Gastrocnemius medialis (tissue), 4 donors: ENCODE measurements around the gene PIGN.

Experiments
- POLR2A ChIP-seq, 2 donors: fragments of 450-650 bp; IDR thresholded peaks; one replicate each; pipeline ENCODE4 v1.6.1; 2017; ENCODE audit warnings: antibody characterized with exemption in 2 of 2, mild to moderate bottlenecking in 2 of 2, moderate library complexity in 2 of 2
- TF ChIP-seq, protein P1 (sequence below), 5 experiments: fragments of 450-650 bp in 3 of 5; fragments of 200-600 bp in 2 of 5; sonication (generic) in 2 of 5; IDR thresholded peaks in 4 of 5; conservative IDR thresholded peaks in 1 of 5; 1 replicate in 4 of 5; 2 replicates in 1 of 5; pipeline ENCODE4 v1.5.1; 2016 to 2019; ENCODE audit warnings: antibody characterized with exemption in 5 of 5, mild to moderate bottlenecking in 3 of 5, moderate library complexity in 3 of 5

GRCh38 chr18:62152844-62153243, 34.0 kb downstream of the PIGN start:
- TF ChIP-seq, protein P1, sequence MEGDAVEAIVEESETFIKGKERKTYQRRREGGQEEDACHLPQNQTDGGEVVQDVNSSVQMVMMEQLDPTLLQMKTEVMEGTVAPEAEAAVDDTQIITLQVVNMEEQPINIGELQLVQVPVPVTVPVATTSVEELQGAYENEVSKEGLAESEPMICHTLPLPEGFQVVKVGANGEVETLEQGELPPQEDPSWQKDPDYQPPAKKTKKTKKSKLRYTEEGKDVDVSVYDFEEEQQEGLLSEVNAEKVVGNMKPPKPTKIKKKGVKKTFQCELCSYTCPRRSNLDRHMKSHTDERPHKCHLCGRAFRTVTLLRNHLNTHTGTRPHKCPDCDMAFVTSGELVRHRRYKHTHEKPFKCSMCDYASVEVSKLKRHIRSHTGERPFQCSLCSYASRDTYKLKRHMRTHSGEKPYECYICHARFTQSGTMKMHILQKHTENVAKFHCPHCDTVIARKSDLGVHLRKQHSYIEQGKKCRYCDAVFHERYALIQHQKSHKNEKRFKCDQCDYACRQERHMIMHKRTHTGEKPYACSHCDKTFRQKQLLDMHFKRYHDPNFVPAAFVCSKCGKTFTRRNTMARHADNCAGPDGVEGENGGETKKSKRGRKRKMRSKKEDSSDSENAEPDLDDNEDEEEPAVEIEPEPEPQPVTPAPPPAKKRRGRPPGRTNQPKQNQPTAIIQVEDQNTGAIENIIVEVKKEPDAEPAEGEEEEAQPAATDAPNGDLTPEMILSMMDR (IDR thresholded peaks at IDR 0.05 in 4 of 5, conservative IDR thresholded peaks at IDR 0.05 in 1 of 5) = no peak
- TF ChIP-seq POLR2A (IDR thresholded peaks at IDR 0.05) = no peak
